MM.1S (cell line): Measurements from ENCODE around the gene PSMB9.

ENCODE experiments used
- CTCF ChIP-seq: fragments of 300-600 bp; sonication (generic); IDR thresholded peaks from 2 replicates; pipeline ENCODE4 v1.5.1; 2016; ENCODE audit warnings: antibody characterized with exemption, low read length, mixed read lengths
- EZH2phosphoT487 ChIP-seq: fragments of 300-600 bp; sonication (generic); IDR thresholded peaks from 2 replicates; pipeline ENCODE4 v1.6.1; 2018; ENCODE audit warnings: antibody characterized with exemption, low read length

GRCh38 chr6:32889533-32889932 lies 35.5 kb downstream of the PSMB9 start:
- no peak for TF ChIP-seq CTCF
- no peak for TF ChIP-seq EZH2phosphoT487
